HepG2 (cell line): Measurements from ENCODE around the gene FITM1. TPM values are rescaled to one million over a fixed set of nuclear protein-coding genes. Genes with fewer than 3 reads are reported as not detected.

Source experiments
- BORCS8-MEF2B ChIP-seq: sonication (generic); formaldehyde crosslinking; IDR thresholded peaks from 2 replicates; pipeline ENCODE4 v1.8.0; 2022; ENCODE audit warnings: mild to moderate bottlenecking, missing genetic modification reagents
- CENPT ChIP-seq: sonication (generic); formaldehyde crosslinking; IDR thresholded peaks from 2 replicates; pipeline ENCODE4 v1.8.0; 2022; ENCODE audit warnings: low read depth, mild to moderate bottlenecking, moderate library complexity, missing genetic modification reagents
- HDAC1 ChIP-seq: sonication (generic); formaldehyde crosslinking; IDR thresholded peaks from 2 replicates; pipeline ENCODE4 v1.5.1; 2020; ENCODE audit warnings: mild to moderate bottlenecking, missing genetic modification reagents
- KDM6A ChIP-seq: IDR thresholded peaks from 2 replicates; pipeline ENCODE4 v1.6.1; 2016; ENCODE audit warnings: low read depth
- NFYB ChIP-seq: sonication (generic); formaldehyde crosslinking; IDR thresholded peaks from 2 replicates; pipeline ENCODE4 v1.4.0; 2020; ENCODE audit warnings: missing genetic modification reagents
- RARA ChIP-seq: IDR thresholded peaks from 2 replicates; pipeline ENCODE4 v1.6.1; 2016; ENCODE audit warnings: missing genetic modification reagents, missing compliant biosample characterization
- RNF2 ChIP-seq: fragments of 450-650 bp; conservative IDR thresholded peaks from 2 replicates; pipeline ENCODE4 v1.6.1; 2016; ENCODE audit warnings: low read depth
- SMARCE1 ChIP-seq: fragments of 450-650 bp; IDR thresholded peaks from 2 replicates; pipeline ENCODE4 v1.6.1; 2017; ENCODE audit warnings: borderline replicate concordance
- TEAD3 ChIP-seq: optimal IDR thresholded peaks from 2 replicates; pipeline ENCODE3; 2016; ENCODE audit warnings: borderline replicate concordance
- YEATS4 ChIP-seq: sonication (generic); formaldehyde crosslinking; IDR thresholded peaks from 2 replicates; pipeline ENCODE4 v1.4.0; 2020; ENCODE audit warnings: missing genetic modification reagents, borderline replicate concordance
- ZMAT3 ChIP-seq: sonication (generic); formaldehyde crosslinking; conservative IDR thresholded peaks from 2 replicates; pipeline ENCODE4 v1.7.0; 2021; ENCODE audit warnings: missing genetic modification reagents
- ZNF274 ChIP-seq: sonication (generic); formaldehyde crosslinking; IDR thresholded peaks from 2 replicates; pipeline ENCODE4 v1.5.1; 2020; ENCODE audit warnings: mild to moderate bottlenecking, missing genetic modification reagents
- ZNF468 ChIP-seq: sonication (generic); formaldehyde crosslinking; IDR thresholded peaks from 2 replicates; pipeline ENCODE4 v1.8.0; 2022; ENCODE audit warnings: mild to moderate bottlenecking, moderate library complexity, missing genetic modification reagents
- ZNF773 ChIP-seq: sonication (generic); formaldehyde crosslinking; IDR thresholded peaks from 2 replicates; pipeline ENCODE4 v1.4.0; 2020; ENCODE audit warnings: missing genetic modification reagents, borderline replicate concordance
- ZNF782 ChIP-seq: sonication (generic); formaldehyde crosslinking; IDR thresholded peaks from 2 replicates; pipeline ENCODE4 v1.4.0; 2020; ENCODE audit warnings: missing genetic modification reagents, mild to moderate bottlenecking, borderline replicate concordance
- ZUFSP ChIP-seq: sonication (generic); formaldehyde crosslinking; IDR thresholded peaks from 2 replicates; pipeline ENCODE4 v1.9.0; 2021; ENCODE audit warnings: missing genetic modification reagents, mild to moderate bottlenecking, borderline replicate concordance
- polyA plus RNA-seq, 8 experiments: library from polyadenylated mRNA; depleted of rRNA in 3 of 8; stranded (reverse) in 7 of 8; unstranded in 1 of 8; fragments of >200 nt; fragmentation: Illumina TruSeq in 4 of 8; extraction: Trizol in 4 of 8; gene quantifications; 2 replicates each; pipeline versions ENCODE4 v1.2.1 to v1.2.3, GENCODE V29; 2011 to 2016; ENCODE audit warnings: low read depth in 4 of 8, missing spikeins in 1 of 8, mixed read lengths in 1 of 8; ENCODE audit not compliant: insufficient read depth in 1 of 8
- total RNA-seq, 5 experiments: library from RNA; depleted of rRNA; stranded (reverse); fragments of >200 nt; fragmentation: Illumina TruSeq; extraction: Trizol; gene quantifications; 2 replicates each; pipeline ENCODE4 v1.2.3, GENCODE V29; 2016; ENCODE audit warnings: low read depth in 1 of 5
- TF ChIP-seq, protein P1 (sequence below): sonication (generic); formaldehyde crosslinking; IDR thresholded peaks from 2 replicates; pipeline ENCODE4 v1.5.1; 2020; ENCODE audit warnings: missing genetic modification reagents, mild to moderate bottlenecking, borderline replicate concordance
- TF ChIP-seq, protein P2 (sequence below): sonication (generic); formaldehyde crosslinking; IDR thresholded peaks from 2 replicates; pipeline ENCODE4 v1.5.1; 2020; ENCODE audit warnings: missing genetic modification reagents, mild to moderate bottlenecking, borderline replicate concordance
- TF ChIP-seq, protein P3 (sequence below): sonication (generic); formaldehyde crosslinking; IDR thresholded peaks from 2 replicates; pipeline ENCODE4 v1.8.0; 2022; ENCODE audit warnings: mild to moderate bottlenecking, missing genetic modification reagents, moderate library complexity
- TF ChIP-seq, protein P4 (sequence below): sonication (generic); formaldehyde crosslinking; IDR thresholded peaks from 2 replicates; pipeline ENCODE4 v1.8.0; 2022; ENCODE audit warnings: missing genetic modification reagents, mild to moderate bottlenecking, borderline replicate concordance
- TF ChIP-seq, protein P5 (sequence below): sonication (generic); formaldehyde crosslinking; IDR thresholded peaks from 2 replicates; pipeline ENCODE4 v1.5.1; 2020; ENCODE audit warnings: missing genetic modification reagents, mild to moderate bottlenecking, borderline replicate concordance

Gene FITM1
- total and polyA plus RNA-seq, 2 of the 13 experiments (the other 11 are each of a cell fraction or from before 2014, with no cell fraction given), result 2.7 to 5.8 TPM

- TF ChIP-seq, protein P1, sequence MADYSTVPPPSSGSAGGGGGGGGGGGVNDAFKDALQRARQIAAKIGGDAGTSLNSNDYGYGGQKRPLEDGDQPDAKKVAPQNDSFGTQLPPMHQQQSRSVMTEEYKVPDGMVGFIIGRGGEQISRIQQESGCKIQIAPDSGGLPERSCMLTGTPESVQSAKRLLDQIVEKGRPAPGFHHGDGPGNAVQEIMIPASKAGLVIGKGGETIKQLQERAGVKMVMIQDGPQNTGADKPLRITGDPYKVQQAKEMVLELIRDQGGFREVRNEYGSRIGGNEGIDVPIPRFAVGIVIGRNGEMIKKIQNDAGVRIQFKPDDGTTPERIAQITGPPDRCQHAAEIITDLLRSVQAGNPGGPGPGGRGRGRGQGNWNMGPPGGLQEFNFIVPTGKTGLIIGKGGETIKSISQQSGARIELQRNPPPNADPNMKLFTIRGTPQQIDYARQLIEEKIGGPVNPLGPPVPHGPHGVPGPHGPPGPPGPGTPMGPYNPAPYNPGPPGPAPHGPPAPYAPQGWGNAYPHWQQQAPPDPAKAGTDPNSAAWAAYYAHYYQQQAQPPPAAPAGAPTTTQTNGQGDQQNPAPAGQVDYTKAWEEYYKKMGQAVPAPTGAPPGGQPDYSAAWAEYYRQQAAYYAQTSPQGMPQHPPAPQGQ (CRISPR knock-in tag), result no peak; the same call in 1 of the 2 replicates
- TF ChIP-seq, protein P2, sequence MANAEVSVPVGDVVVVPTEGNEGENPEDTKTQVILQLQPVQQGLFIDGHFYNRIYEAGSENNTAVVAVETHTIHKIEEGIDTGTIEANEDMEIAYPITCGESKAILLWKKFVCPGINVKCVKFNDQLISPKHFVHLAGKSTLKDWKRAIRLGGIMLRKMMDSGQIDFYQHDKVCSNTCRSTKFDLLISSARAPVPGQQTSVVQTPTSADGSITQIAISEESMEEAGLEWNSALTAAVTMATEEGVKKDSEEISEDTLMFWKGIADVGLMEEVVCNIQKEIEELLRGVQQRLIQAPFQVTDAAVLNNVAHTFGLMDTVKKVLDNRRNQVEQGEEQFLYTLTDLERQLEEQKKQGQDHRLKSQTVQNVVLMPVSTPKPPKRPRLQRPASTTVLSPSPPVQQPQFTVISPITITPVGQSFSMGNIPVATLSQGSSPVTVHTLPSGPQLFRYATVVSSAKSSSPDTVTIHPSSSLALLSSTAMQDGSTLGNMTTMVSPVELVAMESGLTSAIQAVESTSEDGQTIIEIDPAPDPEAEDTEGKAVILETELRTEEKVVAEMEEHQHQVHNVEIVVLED (CRISPR knock-in tag), result no peak
- no peak for TF ChIP-seq HDAC1 (CRISPR knock-in tag)
- TF ChIP-seq YEATS4 (CRISPR knock-in tag), result no peak
- TF ChIP-seq KDM6A (CRISPR knock-in tag), result no peak
- TF ChIP-seq SMARCE1, result peak; percentile 20; the same call in 1 of the 2 replicates
- no peak for TF ChIP-seq ZNF773 (CRISPR knock-in tag)
- TF ChIP-seq, protein P3, sequence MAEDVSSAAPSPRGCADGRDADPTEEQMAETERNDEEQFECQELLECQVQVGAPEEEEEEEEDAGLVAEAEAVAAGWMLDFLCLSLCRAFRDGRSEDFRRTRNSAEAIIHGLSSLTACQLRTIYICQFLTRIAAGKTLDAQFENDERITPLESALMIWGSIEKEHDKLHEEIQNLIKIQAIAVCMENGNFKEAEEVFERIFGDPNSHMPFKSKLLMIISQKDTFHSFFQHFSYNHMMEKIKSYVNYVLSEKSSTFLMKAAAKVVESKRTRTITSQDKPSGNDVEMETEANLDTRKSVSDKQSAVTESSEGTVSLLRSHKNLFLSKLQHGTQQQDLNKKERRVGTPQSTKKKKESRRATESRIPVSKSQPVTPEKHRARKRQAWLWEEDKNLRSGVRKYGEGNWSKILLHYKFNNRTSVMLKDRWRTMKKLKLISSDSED (CRISPR knock-in tag), result no peak
- TF ChIP-seq, protein P4, sequence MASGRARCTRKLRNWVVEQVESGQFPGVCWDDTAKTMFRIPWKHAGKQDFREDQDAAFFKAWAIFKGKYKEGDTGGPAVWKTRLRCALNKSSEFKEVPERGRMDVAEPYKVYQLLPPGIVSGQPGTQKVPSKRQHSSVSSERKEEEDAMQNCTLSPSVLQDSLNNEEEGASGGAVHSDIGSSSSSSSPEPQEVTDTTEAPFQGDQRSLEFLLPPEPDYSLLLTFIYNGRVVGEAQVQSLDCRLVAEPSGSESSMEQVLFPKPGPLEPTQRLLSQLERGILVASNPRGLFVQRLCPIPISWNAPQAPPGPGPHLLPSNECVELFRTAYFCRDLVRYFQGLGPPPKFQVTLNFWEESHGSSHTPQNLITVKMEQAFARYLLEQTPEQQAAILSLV (CRISPR knock-in tag), result no peak; the same call in 1 of the 2 replicates
- TF ChIP-seq, protein P5, sequence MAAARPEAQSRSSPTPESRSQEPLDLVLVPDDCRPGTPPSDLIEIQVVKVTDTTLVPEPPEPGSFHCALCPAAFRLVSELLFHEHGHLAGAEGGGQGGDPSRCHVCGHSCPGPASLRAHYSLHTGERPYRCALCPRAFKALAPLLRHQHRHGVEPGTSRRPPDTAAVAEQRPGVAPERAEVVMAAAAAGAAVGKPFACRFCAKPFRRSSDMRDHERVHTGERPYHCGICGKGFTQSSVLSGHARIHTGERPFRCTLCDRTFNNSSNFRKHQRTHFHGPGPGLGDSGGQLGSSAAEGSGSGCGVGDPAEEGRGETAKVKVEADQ (CRISPR knock-in tag), result no peak
- 0 out of 2 replicates have a peak, but pooled peaks have one; percentile 8 for TF ChIP-seq BORCS8-MEF2B (CRISPR knock-in tag)
- TF ChIP-seq ZNF468 (CRISPR knock-in tag), result no peak
- TF ChIP-seq CENPT, result no peak
- no peak for TF ChIP-seq ZMAT3 (CRISPR knock-in tag)
- TF ChIP-seq NFYB (CRISPR knock-in tag), result no peak
- peak; percentile 55 for TF ChIP-seq TEAD3 (CRISPR knock-in tag)
- TF ChIP-seq ZNF782 (CRISPR knock-in tag), result no peak
- no peak for TF ChIP-seq RARA
- no peak for TF ChIP-seq ZUFSP (CRISPR knock-in tag)
- no peak for TF ChIP-seq RNF2
- peak; percentile 66; the same call in 1 of the 2 replicates for TF ChIP-seq ZNF274 (CRISPR knock-in tag)
Measured at GRCh38 chr14:24115422-24116127, 14.9 kb upstream of the FITM1 start (continued).
